WTC11 (cell line): ENCODE data around the gene ZNF236.

Experiments used
- ATF1 ChIP-seq: sonication (generic); formaldehyde crosslinking; IDR thresholded peaks from 2 replicates; pipeline ENCODE4 v1.8.1; 2023; ENCODE audit warnings: mild to moderate bottlenecking, moderate library complexity, missing genetic modification reagents
- ESRRA ChIP-seq: sonication (generic); formaldehyde crosslinking; IDR thresholded peaks from 2 replicates; pipeline ENCODE4 v1.8.1; 2022; ENCODE audit warnings: mild to moderate bottlenecking, missing genetic modification reagents, borderline replicate concordance
- NFE2L1 ChIP-seq: sonication (generic); formaldehyde crosslinking; IDR thresholded peaks from 2 replicates; pipeline ENCODE4 v1.8.1; 2023; ENCODE audit warnings: missing genetic modification reagents
- NR2C2 ChIP-seq: sonication (generic); formaldehyde crosslinking; IDR thresholded peaks from 2 replicates; pipeline ENCODE4 v1.8.0; 2022; ENCODE audit warnings: mild to moderate bottlenecking, missing genetic modification reagents
- ZNF396 ChIP-seq: fragments of 250-450 bp; sonication (Bioruptor Pico); IDR thresholded peaks from 2 replicates; pipeline ENCODE4 v1.8.0; 2021; ENCODE audit warnings: mild to moderate bottlenecking, moderate library complexity, borderline replicate concordance
- TF ChIP-seq, protein P1 (sequence below): sonication (generic); formaldehyde crosslinking; conservative IDR thresholded peaks from 2 replicates; pipeline ENCODE4 v1.8.1; 2022; ENCODE audit warnings: mild to moderate bottlenecking, missing genetic modification reagents
- TF ChIP-seq, protein P2 (sequence below): sonication (generic); formaldehyde crosslinking; IDR thresholded peaks from 2 replicates; pipeline ENCODE4 v1.8.0; 2022; ENCODE audit warnings: mild to moderate bottlenecking, missing genetic modification reagents
- TF ChIP-seq, protein P3 (sequence below): sonication (generic); formaldehyde crosslinking; IDR thresholded peaks from 2 replicates; pipeline ENCODE4 v1.8.1; 2022; ENCODE audit warnings: mild to moderate bottlenecking, moderate library complexity, missing genetic modification reagents
- TF ChIP-seq, protein P4 (sequence below): fragments of 200-600 bp; IDR thresholded peaks from 2 replicates; pipeline ENCODE4 v1.8.0; 2022; ENCODE audit warnings: antibody characterized with exemption
- TF ChIP-seq, protein P5 (sequence below): sonication (generic); formaldehyde crosslinking; IDR thresholded peaks from 2 replicates; pipeline ENCODE4 v1.8.1; 2023; ENCODE audit warnings: mild to moderate bottlenecking, missing genetic modification reagents
- TF ChIP-seq, protein P6 (sequence below): sonication (generic); formaldehyde crosslinking; IDR thresholded peaks from 2 replicates; pipeline ENCODE4 v1.8.0; 2022; ENCODE audit warnings: missing genetic modification reagents
- TF ChIP-seq, protein P7 (sequence below): sonication (generic); formaldehyde crosslinking; IDR thresholded peaks from 2 replicates; pipeline ENCODE4 v1.8.1; 2022; ENCODE audit warnings: low read depth, mild to moderate bottlenecking, moderate library complexity, missing genetic modification reagents, borderline replicate concordance

DNA sequence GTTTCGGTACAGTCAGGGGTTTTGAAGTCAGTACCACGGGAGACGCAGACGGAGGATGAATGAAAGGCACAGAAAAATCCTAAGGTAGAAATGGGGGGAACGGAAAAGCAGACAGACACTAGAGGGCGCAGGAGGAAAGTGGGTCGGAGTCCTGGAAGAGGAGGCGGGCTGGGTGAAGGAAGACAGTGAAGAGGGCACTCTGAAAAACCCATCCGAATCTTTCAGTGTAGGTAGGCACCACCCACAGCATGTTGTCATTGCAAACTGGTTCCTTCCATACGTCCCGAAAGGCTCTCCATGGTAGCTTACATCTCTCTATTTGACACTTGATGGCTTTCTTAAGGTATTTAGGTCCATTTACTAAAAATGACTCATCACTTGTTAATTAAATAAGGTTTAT, 18.5 kb upstream of the ZNF236 start:
- TF ChIP-seq NFE2L1 (CRISPR knock-in tag): no peak
- TF ChIP-seq, protein P1, sequence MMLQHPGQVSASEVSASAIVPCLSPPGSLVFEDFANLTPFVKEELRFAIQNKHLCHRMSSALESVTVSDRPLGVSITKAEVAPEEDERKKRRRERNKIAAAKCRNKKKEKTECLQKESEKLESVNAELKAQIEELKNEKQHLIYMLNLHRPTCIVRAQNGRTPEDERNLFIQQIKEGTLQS (CRISPR knock-in tag): no peak
- TF ChIP-seq NR2C2: no peak
- TF ChIP-seq, protein P2, sequence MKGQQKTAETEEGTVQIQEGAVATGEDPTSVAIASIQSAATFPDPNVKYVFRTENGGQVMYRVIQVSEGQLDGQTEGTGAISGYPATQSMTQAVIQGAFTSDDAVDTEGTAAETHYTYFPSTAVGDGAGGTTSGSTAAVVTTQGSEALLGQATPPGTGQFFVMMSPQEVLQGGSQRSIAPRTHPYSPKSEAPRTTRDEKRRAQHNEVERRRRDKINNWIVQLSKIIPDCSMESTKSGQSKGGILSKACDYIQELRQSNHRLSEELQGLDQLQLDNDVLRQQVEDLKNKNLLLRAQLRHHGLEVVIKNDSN (CRISPR knock-in tag): no peak
- TF ChIP-seq, protein P3, sequence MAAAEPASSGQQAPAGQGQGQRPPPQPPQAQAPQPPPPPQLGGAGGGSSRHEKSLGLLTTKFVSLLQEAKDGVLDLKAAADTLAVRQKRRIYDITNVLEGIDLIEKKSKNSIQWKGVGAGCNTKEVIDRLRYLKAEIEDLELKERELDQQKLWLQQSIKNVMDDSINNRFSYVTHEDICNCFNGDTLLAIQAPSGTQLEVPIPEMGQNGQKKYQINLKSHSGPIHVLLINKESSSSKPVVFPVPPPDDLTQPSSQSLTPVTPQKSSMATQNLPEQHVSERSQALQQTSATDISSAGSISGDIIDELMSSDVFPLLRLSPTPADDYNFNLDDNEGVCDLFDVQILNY (CRISPR knock-in tag): no peak
- TF ChIP-seq, protein P4, sequence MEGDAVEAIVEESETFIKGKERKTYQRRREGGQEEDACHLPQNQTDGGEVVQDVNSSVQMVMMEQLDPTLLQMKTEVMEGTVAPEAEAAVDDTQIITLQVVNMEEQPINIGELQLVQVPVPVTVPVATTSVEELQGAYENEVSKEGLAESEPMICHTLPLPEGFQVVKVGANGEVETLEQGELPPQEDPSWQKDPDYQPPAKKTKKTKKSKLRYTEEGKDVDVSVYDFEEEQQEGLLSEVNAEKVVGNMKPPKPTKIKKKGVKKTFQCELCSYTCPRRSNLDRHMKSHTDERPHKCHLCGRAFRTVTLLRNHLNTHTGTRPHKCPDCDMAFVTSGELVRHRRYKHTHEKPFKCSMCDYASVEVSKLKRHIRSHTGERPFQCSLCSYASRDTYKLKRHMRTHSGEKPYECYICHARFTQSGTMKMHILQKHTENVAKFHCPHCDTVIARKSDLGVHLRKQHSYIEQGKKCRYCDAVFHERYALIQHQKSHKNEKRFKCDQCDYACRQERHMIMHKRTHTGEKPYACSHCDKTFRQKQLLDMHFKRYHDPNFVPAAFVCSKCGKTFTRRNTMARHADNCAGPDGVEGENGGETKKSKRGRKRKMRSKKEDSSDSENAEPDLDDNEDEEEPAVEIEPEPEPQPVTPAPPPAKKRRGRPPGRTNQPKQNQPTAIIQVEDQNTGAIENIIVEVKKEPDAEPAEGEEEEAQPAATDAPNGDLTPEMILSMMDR: peak; percentile 63
- TF ChIP-seq ESRRA (CRISPR knock-in tag): no peak
- TF ChIP-seq, protein P5, sequence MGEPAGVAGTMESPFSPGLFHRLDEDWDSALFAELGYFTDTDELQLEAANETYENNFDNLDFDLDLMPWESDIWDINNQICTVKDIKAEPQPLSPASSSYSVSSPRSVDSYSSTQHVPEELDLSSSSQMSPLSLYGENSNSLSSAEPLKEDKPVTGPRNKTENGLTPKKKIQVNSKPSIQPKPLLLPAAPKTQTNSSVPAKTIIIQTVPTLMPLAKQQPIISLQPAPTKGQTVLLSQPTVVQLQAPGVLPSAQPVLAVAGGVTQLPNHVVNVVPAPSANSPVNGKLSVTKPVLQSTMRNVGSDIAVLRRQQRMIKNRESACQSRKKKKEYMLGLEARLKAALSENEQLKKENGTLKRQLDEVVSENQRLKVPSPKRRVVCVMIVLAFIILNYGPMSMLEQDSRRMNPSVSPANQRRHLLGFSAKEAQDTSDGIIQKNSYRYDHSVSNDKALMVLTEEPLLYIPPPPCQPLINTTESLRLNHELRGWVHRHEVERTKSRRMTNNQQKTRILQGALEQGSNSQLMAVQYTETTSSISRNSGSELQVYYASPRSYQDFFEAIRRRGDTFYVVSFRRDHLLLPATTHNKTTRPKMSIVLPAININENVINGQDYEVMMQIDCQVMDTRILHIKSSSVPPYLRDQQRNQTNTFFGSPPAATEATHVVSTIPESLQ (CRISPR knock-in tag): no peak
- no peak for TF ChIP-seq ATF1 (CRISPR knock-in tag)
- TF ChIP-seq, protein P6, sequence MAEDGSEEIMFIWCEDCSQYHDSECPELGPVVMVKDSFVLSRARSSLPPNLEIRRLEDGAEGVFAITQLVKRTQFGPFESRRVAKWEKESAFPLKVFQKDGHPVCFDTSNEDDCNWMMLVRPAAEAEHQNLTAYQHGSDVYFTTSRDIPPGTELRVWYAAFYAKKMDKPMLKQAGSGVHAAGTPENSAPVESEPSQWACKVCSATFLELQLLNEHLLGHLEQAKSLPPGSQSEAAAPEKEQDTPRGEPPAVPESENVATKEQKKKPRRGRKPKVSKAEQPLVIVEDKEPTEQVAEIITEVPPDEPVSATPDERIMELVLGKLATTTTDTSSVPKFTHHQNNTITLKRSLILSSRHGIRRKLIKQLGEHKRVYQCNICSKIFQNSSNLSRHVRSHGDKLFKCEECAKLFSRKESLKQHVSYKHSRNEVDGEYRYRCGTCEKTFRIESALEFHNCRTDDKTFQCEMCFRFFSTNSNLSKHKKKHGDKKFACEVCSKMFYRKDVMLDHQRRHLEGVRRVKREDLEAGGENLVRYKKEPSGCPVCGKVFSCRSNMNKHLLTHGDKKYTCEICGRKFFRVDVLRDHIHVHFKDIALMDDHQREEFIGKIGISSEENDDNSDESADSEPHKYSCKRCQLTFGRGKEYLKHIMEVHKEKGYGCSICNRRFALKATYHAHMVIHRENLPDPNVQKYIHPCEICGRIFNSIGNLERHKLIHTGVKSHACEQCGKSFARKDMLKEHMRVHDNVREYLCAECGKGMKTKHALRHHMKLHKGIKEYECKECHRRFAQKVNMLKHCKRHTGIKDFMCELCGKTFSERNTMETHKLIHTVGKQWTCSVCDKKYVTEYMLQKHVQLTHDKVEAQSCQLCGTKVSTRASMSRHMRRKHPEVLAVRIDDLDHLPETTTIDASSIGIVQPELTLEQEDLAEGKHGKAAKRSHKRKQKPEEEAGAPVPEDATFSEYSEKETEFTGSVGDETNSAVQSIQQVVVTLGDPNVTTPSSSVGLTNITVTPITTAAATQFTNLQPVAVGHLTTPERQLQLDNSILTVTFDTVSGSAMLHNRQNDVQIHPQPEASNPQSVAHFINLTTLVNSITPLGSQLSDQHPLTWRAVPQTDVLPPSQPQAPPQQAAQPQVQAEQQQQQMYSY: no peak
- TF ChIP-seq ZNF396 (CRISPR knock-in tag): no peak
- TF ChIP-seq, protein P7, sequence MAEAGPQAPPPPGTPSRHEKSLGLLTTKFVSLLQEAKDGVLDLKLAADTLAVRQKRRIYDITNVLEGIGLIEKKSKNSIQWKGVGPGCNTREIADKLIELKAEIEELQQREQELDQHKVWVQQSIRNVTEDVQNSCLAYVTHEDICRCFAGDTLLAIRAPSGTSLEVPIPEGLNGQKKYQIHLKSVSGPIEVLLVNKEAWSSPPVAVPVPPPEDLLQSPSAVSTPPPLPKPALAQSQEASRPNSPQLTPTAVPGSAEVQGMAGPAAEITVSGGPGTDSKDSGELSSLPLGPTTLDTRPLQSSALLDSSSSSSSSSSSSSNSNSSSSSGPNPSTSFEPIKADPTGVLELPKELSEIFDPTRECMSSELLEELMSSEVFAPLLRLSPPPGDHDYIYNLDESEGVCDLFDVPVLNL: no peak
